K562 (cell line): Measurements from ENCODE around the gene SEZ6. TPM values are rescaled to one million over a fixed set of nuclear protein-coding genes. Genes with fewer than 3 reads are reported as not detected.
A peak's percentile ranks its signal among the peaks of the same experiment; 100 is the strongest.

Source experiments
- HDAC3 ChIP-seq: fragments of 450-650 bp; IDR thresholded peaks from 2 replicates; pipeline ENCODE4 v1.6.1; 2018; ENCODE audit warnings: borderline replicate concordance, mild to moderate bottlenecking, moderate library complexity; ENCODE audit not compliant: partially characterized antibody
- HDAC6 ChIP-seq: IDR thresholded peaks from 2 replicates; pipeline ENCODE4 v1.6.1; 2012; ENCODE audit warnings: low read depth, mild to moderate bottlenecking, control low read depth, inconsistent platforms, low read length, moderate library complexity
- HIVEP1 ChIP-seq: fragments of 250-450 bp; sonication (Bioruptor Pico); IDR thresholded peaks from 2 replicates; pipeline ENCODE4 v1.4.0; 2020; ENCODE audit warnings: mild to moderate bottlenecking
- HNRNPUL1 ChIP-seq: fragments of 200-400 bp; formaldehyde crosslinking; IDR thresholded peaks from 2 replicates; pipeline ENCODE4 v1.6.1; 2017; ENCODE audit warnings: low read length
- HSF4 ChIP-seq: fragments of 250-450 bp; sonication (Bioruptor Pico); IDR thresholded peaks from 2 replicates; pipeline ENCODE4 v2.1.2; 2022; ENCODE audit warnings: mild to moderate bottlenecking, moderate library complexity, borderline replicate concordance
- NRF1 ChIP-seq, 2 experiments: fragments of 450-650 bp; IDR thresholded peaks in 1 of 2; conservative IDR thresholded peaks in 1 of 2; 2 replicates each; pipeline ENCODE4 v1.6.1; 2014; ENCODE audit warnings: mild to moderate bottlenecking in 2 of 2
- NUFIP1 ChIP-seq: fragments of 450-650 bp; IDR thresholded peaks from 2 replicates; pipeline ENCODE4 v1.6.1; 2018; ENCODE audit not compliant: partially characterized antibody
- POLR2AphosphoS5 ChIP-seq: IDR thresholded peaks from 2 replicates; pipeline ENCODE4 v1.6.1; 2011; ENCODE audit warnings: mild to moderate bottlenecking, low read depth, low read length, moderate library complexity; ENCODE audit not compliant: control insufficient read depth, insufficient read depth
- POLR2G ChIP-seq: fragments of 200-400 bp; formaldehyde crosslinking; IDR thresholded peaks from 2 replicates; pipeline ENCODE4 v1.6.1; 2017; ENCODE audit warnings: low read depth, mild to moderate bottlenecking, antibody characterized with exemption, low read length, moderate library complexity
- RBM14 ChIP-seq: fragments of 200-400 bp; formaldehyde crosslinking; IDR thresholded peaks from 2 replicates; pipeline ENCODE4 v1.6.1; 2018; ENCODE audit warnings: low read depth, mild to moderate bottlenecking, low read length, moderate library complexity, borderline replicate concordance; ENCODE audit not compliant: insufficient read depth
- STAT5B ChIP-seq: fragments of 250-450 bp; sonication (Bioruptor Pico); IDR thresholded peaks from 2 replicates; pipeline ENCODE4 v1.8.0; 2021; ENCODE audit warnings: mild to moderate bottlenecking, inconsistent platforms
- ZNF23 ChIP-seq: fragments of 250-450 bp; sonication (Bioruptor Pico); IDR thresholded peaks from 2 replicates; pipeline ENCODE4 v1.4.0; 2020; ENCODE audit warnings: mild to moderate bottlenecking
- ZNF239 ChIP-seq: fragments of 250-450 bp; sonication (Bioruptor Pico); IDR thresholded peaks from 2 replicates; pipeline ENCODE4 v1.4.0; 2020; ENCODE audit warnings: mild to moderate bottlenecking
- ZNF354B ChIP-seq: fragments of 250-450 bp; sonication (Bioruptor Pico); IDR thresholded peaks from 2 replicates; pipeline ENCODE4 v1.4.0; 2020
- ZNF76 ChIP-seq: fragments of 250-450 bp; sonication (Bioruptor Pico); IDR thresholded peaks from 2 replicates; pipeline ENCODE4 v1.4.0; 2020; ENCODE audit warnings: mild to moderate bottlenecking, moderate library complexity, borderline replicate concordance
- polyA plus RNA-seq, 8 experiments: library from polyadenylated mRNA; depleted of rRNA in 4 of 8; stranded (reverse) in 5 of 8; unstranded in 3 of 8; fragments of >200 nt; fragmentation: Nextera tagmentation in 2 of 8; fragmentation: Illumina TruSeq in 1 of 8; extraction: Ambion mirVana in 2 of 8; extraction: Trizol in 1 of 8; gene quantifications; 2 replicates each; pipeline versions ENCODE4 v1.2.1 to v1.2.3, GENCODE V29; 2011 to 2014; ENCODE audit warnings: inconsistent platforms in 1 of 8, missing spikeins in 1 of 8
- total RNA-seq, 7 experiments: library from RNA; depleted of rRNA in 6 of 7; stranded (reverse); fragments of >200 nt in 6 of 7; fragmentation: Illumina TruSeq in 2 of 7; extraction: Trizol in 2 of 7; gene quantifications; 2 replicates each; pipeline versions ENCODE4 v1.2.1 to v1.2.3, GENCODE V29; 2011 to 2021; ENCODE audit warnings: low replicate concordance in 1 of 7
- TF ChIP-seq, protein P1 (sequence below): fragments of 450-650 bp; IDR thresholded peaks from 2 replicates; pipeline ENCODE4 v1.6.1; 2016; ENCODE audit warnings: mild to moderate bottlenecking
- TF ChIP-seq, protein P2 (sequence below): sonication (generic); formaldehyde crosslinking; IDR thresholded peaks from 2 replicates; pipeline ENCODE4 v1.8.1; 2023; ENCODE audit warnings: mild to moderate bottlenecking, missing genetic modification reagents
- TF ChIP-seq, protein P3 (sequence below): sonication (generic); formaldehyde crosslinking; IDR thresholded peaks from 2 replicates; pipeline ENCODE4 v1.8.0; 2022; ENCODE audit warnings: mild to moderate bottlenecking, missing genetic modification reagents, borderline replicate concordance
- TF ChIP-seq, protein P4 (sequence below), 2 experiments: IDR thresholded peaks; 2 replicates each; pipeline ENCODE4 v1.6.1; 2012; ENCODE audit warnings: improper control_type of control experiment in 2 of 2, low read depth in 2 of 2, low read length in 2 of 2, borderline replicate concordance in 1 of 2

Gene SEZ6
- total and polyA plus RNA-seq, 9 of the 15 experiments (the other 6 are each of a cell fraction or from before 2014, with no cell fraction given): not detected

DNA sequence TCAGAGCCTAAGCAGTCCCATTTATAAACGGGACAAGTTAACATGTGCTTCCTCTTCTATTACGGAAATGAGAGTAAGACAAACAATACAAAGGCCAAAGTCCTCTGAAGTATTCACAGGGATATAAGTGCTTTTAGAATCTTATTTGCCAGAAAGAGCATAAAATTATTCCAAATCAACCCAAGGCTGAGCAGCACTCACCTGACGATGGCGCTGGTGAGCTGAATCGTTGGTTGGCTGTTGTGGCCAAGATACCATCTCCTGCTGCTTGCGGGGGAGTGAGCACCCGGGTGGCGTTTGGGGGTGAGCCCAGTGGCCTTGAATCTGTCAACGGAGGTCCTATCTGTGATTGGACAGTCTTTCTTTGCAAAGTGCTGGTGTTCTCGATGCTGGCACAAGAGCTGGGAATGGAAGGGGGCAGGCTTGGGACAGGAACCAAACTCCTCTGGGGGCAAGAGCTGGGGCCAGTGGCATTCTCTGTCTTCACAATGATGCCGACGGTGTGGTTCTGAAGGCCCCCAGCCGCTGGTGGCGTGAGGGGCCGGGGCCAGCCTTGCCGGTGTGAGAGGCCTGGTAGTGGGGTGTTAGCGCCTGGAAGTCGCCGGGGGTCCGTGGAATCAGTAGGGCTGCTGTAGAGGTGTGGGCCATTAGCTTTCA lies 93.4 kb downstream of the SEZ6 start (continued):
- TF ChIP-seq POLR2G: peak; percentile 48; the same call in 1 of the 2 replicates
- no peak; a peak in 1 of 4 replicates for TF ChIP-seq NRF1 (conservative IDR thresholded peaks at IDR 0.05 in 1 of 2, IDR thresholded peaks at IDR 0.05 in 1 of 2)
- TF ChIP-seq HNRNPUL1: no peak
- no peak for TF ChIP-seq ZNF354B (CRISPR knock-in tag)
- no peak for TF ChIP-seq HSF4 (CRISPR knock-in tag)
- peak; percentile 35 for TF ChIP-seq HDAC3
- TF ChIP-seq POLR2AphosphoS5: peak; percentile 79
- no peak for TF ChIP-seq HDAC6
- TF ChIP-seq, protein P1, sequence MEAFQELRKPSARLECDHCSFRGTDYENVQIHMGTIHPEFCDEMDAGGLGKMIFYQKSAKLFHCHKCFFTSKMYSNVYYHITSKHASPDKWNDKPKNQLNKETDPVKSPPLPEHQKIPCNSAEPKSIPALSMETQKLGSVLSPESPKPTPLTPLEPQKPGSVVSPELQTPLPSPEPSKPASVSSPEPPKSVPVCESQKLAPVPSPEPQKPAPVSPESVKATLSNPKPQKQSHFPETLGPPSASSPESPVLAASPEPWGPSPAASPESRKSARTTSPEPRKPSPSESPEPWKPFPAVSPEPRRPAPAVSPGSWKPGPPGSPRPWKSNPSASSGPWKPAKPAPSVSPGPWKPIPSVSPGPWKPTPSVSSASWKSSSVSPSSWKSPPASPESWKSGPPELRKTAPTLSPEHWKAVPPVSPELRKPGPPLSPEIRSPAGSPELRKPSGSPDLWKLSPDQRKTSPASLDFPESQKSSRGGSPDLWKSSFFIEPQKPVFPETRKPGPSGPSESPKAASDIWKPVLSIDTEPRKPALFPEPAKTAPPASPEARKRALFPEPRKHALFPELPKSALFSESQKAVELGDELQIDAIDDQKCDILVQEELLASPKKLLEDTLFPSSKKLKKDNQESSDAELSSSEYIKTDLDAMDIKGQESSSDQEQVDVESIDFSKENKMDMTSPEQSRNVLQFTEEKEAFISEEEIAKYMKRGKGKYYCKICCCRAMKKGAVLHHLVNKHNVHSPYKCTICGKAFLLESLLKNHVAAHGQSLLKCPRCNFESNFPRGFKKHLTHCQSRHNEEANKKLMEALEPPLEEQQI: 0 out of 2 replicates have a peak, but pooled peaks have one; percentile 22
- TF ChIP-seq STAT5B (CRISPR knock-in tag): no peak
- no peak for TF ChIP-seq ZNF239 (CRISPR knock-in tag)
- no peak for TF ChIP-seq ZNF23
- no peak for TF ChIP-seq HIVEP1 (CRISPR knock-in tag)
- TF ChIP-seq, protein P2, sequence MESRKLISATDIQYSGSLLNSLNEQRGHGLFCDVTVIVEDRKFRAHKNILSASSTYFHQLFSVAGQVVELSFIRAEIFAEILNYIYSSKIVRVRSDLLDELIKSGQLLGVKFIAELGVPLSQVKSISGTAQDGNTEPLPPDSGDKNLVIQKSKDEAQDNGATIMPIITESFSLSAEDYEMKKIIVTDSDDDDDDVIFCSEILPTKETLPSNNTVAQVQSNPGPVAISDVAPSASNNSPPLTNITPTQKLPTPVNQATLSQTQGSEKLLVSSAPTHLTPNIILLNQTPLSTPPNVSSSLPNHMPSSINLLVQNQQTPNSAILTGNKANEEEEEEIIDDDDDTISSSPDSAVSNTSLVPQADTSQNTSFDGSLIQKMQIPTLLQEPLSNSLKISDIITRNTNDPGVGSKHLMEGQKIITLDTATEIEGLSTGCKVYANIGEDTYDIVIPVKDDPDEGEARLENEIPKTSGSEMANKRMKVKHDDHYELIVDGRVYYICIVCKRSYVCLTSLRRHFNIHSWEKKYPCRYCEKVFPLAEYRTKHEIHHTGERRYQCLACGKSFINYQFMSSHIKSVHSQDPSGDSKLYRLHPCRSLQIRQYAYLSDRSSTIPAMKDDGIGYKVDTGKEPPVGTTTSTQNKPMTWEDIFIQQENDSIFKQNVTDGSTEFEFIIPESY: no peak
- no peak for TF ChIP-seq NUFIP1
- no peak for TF ChIP-seq RBM14
- TF ChIP-seq, protein P3, sequence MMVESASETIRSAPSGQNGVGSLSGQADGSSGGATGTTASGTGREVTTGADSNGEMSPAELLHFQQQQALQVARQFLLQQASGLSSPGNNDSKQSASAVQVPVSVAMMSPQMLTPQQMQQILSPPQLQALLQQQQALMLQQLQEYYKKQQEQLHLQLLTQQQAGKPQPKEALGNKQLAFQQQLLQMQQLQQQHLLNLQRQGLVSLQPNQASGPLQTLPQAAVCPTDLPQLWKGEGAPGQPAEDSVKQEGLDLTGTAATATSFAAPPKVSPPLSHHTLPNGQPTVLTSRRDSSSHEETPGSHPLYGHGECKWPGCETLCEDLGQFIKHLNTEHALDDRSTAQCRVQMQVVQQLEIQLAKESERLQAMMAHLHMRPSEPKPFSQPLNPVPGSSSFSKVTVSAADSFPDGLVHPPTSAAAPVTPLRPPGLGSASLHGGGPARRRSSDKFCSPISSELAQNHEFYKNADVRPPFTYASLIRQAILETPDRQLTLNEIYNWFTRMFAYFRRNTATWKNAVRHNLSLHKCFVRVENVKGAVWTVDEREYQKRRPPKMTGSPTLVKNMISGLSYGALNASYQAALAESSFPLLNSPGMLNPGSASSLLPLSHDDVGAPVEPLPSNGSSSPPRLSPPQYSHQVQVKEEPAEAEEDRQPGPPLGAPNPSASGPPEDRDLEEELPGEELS (CRISPR knock-in tag): no peak
- TF ChIP-seq, protein P4, sequence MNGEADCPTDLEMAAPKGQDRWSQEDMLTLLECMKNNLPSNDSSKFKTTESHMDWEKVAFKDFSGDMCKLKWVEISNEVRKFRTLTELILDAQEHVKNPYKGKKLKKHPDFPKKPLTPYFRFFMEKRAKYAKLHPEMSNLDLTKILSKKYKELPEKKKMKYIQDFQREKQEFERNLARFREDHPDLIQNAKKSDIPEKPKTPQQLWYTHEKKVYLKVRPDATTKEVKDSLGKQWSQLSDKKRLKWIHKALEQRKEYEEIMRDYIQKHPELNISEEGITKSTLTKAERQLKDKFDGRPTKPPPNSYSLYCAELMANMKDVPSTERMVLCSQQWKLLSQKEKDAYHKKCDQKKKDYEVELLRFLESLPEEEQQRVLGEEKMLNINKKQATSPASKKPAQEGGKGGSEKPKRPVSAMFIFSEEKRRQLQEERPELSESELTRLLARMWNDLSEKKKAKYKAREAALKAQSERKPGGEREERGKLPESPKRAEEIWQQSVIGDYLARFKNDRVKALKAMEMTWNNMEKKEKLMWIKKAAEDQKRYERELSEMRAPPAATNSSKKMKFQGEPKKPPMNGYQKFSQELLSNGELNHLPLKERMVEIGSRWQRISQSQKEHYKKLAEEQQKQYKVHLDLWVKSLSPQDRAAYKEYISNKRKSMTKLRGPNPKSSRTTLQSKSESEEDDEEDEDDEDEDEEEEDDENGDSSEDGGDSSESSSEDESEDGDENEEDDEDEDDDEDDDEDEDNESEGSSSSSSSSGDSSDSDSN (IDR thresholded peaks at IDR 0.05; ENCODE audit: borderline replicate concordance in 1 of 2, low read depth in 2 of 2, low read length in 2 of 2): no peak
- TF ChIP-seq ZNF76: no peak
